Lower leg skin (tissue), 4 donors: ENCODE measurements around the gene SLC25A24. TPM values are rescaled to one million over a fixed set of nuclear protein-coding genes. Genes with fewer than 3 reads are reported as not detected.

Experiments used
- DNase-seq, 2 donors: peaks; one replicate each; pipeline ENCODE4 v3.0.0-alpha.2; 2019; ENCODE audit warnings: low spot score in 2 of 2
- H3K4me3 ChIP-seq: fragments of 200-600 bp; sonication (generic); 2 replicates; pipeline ENCODE4 v1.5.1; 2017; ENCODE audit warnings: mild to moderate bottlenecking, low read depth; ENCODE audit not compliant: poor library complexity, severe bottlenecking
- POLR2A ChIP-seq, 2 donors: fragments of 450-650 bp; IDR thresholded peaks; one replicate each; pipeline ENCODE4 v1.6.1; 2016 to 2017; ENCODE audit warnings: antibody characterized with exemption in 2 of 2, mild to moderate bottlenecking in 1 of 2, moderate library complexity in 1 of 2
- WGBS, 2 donors: methylation state at CpG; one replicate each; pipeline ENCODE4 v1.1.5; 2018; 5-methylcytosine and 5-hydroxymethylcytosine counted together
- intact Hi-C: fragments of 100-400 bp; cut with DNase I; formaldehyde crosslinking; loops from one replicate; pipeline ENCODE4 v1.15.0; 2023; ENCODE audit warnings: low total_unique reads
- total RNA-seq, 4 donors: library from RNA; depleted of rRNA; stranded (reverse); fragments of >200 nt; gene quantifications; one replicate each; pipeline ENCODE4 v1.1.0, GENCODE V29; 2016
- TF ChIP-seq, protein P1 (sequence below), 3 donors: fragments of 450-650 bp; IDR thresholded peaks; one replicate each; pipeline ENCODE4 v1.5.1; 2016; ENCODE audit warnings: antibody characterized with exemption in 3 of 3, mild to moderate bottlenecking in 3 of 3, moderate library complexity in 2 of 3

Gene SLC25A24
- total RNA-seq, 4 donors from 2014 or later, result 18.5 to 20.4 (median 20.1) TPM

DNA sequence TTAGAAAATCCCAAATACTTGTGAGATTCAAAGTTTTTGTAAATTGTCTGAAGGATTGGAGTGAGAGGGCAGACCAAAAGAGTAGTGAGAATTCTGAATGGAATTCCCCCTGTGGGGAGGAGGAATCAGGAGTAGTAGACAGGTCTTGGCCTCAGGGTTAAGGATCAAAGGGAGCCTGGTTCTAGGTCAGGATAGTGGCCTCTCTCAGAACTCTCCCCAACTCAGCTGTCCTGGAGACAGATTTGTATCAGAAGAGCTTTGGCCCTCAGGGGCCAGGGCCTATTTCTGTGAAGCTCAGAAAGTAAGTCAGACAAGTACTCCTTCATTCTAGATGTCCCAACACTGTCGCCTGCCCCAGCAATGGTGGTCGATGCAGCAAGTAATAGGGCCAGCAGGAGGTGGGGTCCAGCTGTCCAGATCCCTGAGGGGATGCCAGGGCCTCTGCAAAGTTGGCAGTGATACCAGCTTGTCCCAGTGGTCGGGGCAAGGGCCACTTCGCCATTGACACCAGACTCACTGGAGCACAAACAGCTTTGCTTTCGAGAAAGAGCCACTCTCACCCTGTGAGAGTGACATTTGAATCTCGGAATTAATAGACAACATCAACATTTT lies 115.2 kb downstream of the SLC25A24 start:
- intact Hi-C loops, result no loop called here

More for the DNA sequence above, 115.2 kb downstream of the SLC25A24 start:
- WGBS, 2 donors, result 85 to 92% methylated on average over 6 of the region's 6 CpGs
- no peak for TF ChIP-seq POLR2A (IDR thresholded peaks at IDR 0.05)
- TF ChIP-seq, protein P1, sequence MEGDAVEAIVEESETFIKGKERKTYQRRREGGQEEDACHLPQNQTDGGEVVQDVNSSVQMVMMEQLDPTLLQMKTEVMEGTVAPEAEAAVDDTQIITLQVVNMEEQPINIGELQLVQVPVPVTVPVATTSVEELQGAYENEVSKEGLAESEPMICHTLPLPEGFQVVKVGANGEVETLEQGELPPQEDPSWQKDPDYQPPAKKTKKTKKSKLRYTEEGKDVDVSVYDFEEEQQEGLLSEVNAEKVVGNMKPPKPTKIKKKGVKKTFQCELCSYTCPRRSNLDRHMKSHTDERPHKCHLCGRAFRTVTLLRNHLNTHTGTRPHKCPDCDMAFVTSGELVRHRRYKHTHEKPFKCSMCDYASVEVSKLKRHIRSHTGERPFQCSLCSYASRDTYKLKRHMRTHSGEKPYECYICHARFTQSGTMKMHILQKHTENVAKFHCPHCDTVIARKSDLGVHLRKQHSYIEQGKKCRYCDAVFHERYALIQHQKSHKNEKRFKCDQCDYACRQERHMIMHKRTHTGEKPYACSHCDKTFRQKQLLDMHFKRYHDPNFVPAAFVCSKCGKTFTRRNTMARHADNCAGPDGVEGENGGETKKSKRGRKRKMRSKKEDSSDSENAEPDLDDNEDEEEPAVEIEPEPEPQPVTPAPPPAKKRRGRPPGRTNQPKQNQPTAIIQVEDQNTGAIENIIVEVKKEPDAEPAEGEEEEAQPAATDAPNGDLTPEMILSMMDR (IDR thresholded peaks at IDR 0.05), result no peak
- H3K4me3 ChIP-seq, result no peak overlapping the region
- no peak for DNase-seq

Other genes with a start within 250 kb of the SLC25A24 start
- gene VAV3, start 235.2 kb downstream of the SLC25A24 start, total RNA-seq, result 100 to 1,000 TPM; 102 to 200 (median 147) TPM
- gene NBPF4, start 43.7 kb upstream of the SLC25A24 start, total RNA-seq, result not detected
- gene NBPF6, start 250.0 kb upstream of the SLC25A24 start, total RNA-seq, result under 1 TPM in 1 of 4 donors, not detected in 3; 0.25 TPM